GM18873 (cell line): ENCODE measurements around the gene SPARC.

Experiments used
- ATAC-seq: cut with Tn5 transposase; IDR thresholded peaks from one replicate; pipeline ENCODE4 v1.9.1; 2021; ENCODE audit warnings: mild to moderate bottlenecking, moderate library complexity, moderate number of reproducible peaks; ENCODE audit not compliant: unreplicated experiment, low FRiP score

The SPARC gene

GRCh38 chr5:151661968-151662732 is 24.6 kb downstream of the SPARC start:
- ATAC-seq, result peak; percentile 71

GRCh38 chr5:151660616-151661495 is 25.9 kb downstream of the SPARC start:
- no peak for ATAC-seq

GRCh38 chr5:151659001-151659754 is 27.5 kb downstream of the SPARC start:
- no peak for ATAC-seq

- ATAC-seq, result no peak
Observed at GRCh38 chr5:151657114-151657513, 29.6 kb downstream of the SPARC start.

GRCh38 chr5:151656311-151656710 is 30.4 kb downstream of the SPARC start:
- ATAC-seq, result no peak

GRCh38 chr5:151651997-151652645 is 34.6 kb downstream of the SPARC start:
- peak; percentile 91 for ATAC-seq

GRCh38 chr5:151648988-151649387 is 37.7 kb downstream of the SPARC start:
- no peak for ATAC-seq

- no peak for ATAC-seq
Observed at GRCh38 chr5:151648089-151648488, 38.6 kb downstream of the SPARC start.

- no peak for ATAC-seq
Observed at GRCh38 chr5:151647320-151647861, 39.3 kb downstream of the SPARC start.

- no peak for ATAC-seq
Observed at GRCh38 chr5:151646334-151646733, 40.4 kb downstream of the SPARC start.

- no peak for ATAC-seq
Observed at GRCh38 chr5:151643388-151643787, 43.3 kb downstream of the SPARC start.

- no peak for ATAC-seq
Observed at GRCh38 chr5:151642472-151643140, 44.1 kb downstream of the SPARC start.

GRCh38 chr5:151638619-151639018 is 48.1 kb downstream of the SPARC start:
- no peak for ATAC-seq

- no peak for ATAC-seq
Observed at GRCh38 chr5:151637676-151638075, 49.0 kb downstream of the SPARC start.

GRCh38 chr5:151633892-151634291 is 52.8 kb downstream of the SPARC start:
- no peak for ATAC-seq

- no peak for ATAC-seq
Observed at GRCh38 chr5:151632941-151633340, 53.8 kb downstream of the SPARC start.

- no peak for ATAC-seq
Observed at GRCh38 chr5:151632524-151632923, 54.2 kb downstream of the SPARC start.

- no peak for ATAC-seq
Observed at GRCh38 chr5:151631941-151632340, 54.8 kb downstream of the SPARC start.

- ATAC-seq, result no peak
Observed at GRCh38 chr5:151630088-151630487, 56.6 kb downstream of the SPARC start.
